Measurements from ENCODE around the gene ANKRD52.
A peak's percentile ranks its signal among the peaks of the same experiment; 100 is the strongest.

DNA sequence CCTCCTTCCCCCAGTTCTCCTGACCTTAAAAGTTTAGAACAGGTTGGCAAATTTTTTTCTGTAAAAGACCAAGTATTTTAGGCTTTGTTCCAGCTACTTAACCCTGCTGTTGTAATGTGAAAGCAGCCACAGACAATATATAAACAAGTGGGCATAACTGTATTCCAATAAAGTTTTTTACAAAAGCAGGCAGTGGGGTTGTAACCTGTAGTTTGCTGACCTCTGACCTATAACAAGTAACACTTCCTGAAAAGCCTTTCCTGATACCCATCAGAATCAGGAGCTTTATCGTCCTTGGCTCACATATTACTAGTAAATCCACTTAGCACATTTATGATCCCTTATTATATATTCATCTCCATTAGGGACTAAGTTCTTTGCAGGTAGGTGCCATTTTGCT lies 55.8 kb downstream of the ANKRD52 start:
- TF ChIP-seq CTCF (conservative IDR thresholded peaks at IDR 0.05; ENCODE audit: low read depth in 2 of 2) (no peak), EZH2phosphoT487 (IDR thresholded peaks at IDR 0.05; ENCODE audit: unreplicated experiment) (no peak), EZH2 (IDR thresholded peaks at IDR 0.05; ENCODE audit: low read depth, unreplicated experiment) (no peak), CREB1 (CRISPR knock-in tag; IDR thresholded peaks at IDR 0.05; ENCODE audit: low read depth) (no peak), POLR2AphosphoS5 (IDR thresholded peaks at IDR 0.05; ENCODE audit: low read depth) (0 out of 2 replicates have a peak, but pooled peaks have one; percentile 3)
- TF ChIP-seq, protein P1, sequence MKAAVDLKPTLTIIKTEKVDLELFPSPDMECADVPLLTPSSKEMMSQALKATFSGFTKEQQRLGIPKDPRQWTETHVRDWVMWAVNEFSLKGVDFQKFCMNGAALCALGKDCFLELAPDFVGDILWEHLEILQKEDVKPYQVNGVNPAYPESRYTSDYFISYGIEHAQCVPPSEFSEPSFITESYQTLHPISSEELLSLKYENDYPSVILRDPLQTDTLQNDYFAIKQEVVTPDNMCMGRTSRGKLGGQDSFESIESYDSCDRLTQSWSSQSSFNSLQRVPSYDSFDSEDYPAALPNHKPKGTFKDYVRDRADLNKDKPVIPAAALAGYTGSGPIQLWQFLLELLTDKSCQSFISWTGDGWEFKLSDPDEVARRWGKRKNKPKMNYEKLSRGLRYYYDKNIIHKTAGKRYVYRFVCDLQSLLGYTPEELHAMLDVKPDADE (IDR thresholded peaks at IDR 0.05), result no peak
